Natural killer cell (primary cell): Measurements from ENCODE around the gene OR8A1. TPM values are rescaled to one million over a fixed set of nuclear protein-coding genes. Genes with fewer than 3 reads are reported as not detected.

Source experiments
- ATAC-seq, 3 donors: fragments of 150-1000 bp in 2 of 3; fragments of 200-7000 bp in 1 of 3; cut with Tn5 transposase; 1 replicate in 1 of 3; 2 replicates in 2 of 3; pipeline ENCODE4 v1.10.0; 2021; ENCODE audit warnings: mild to moderate bottlenecking in 2 of 3, moderate library complexity in 2 of 3
- DNase-seq, 2 donors: peaks; one replicate each; pipeline versions ENCODE4 v3.0.0 to v3.0.0-alpha.2; 2013 to 2021; ENCODE audit warnings: mixed read lengths in 1 of 2
- H3K27ac ChIP-seq: one replicate; pipeline ENCODE4 v1.5.1; 2013; ENCODE audit warnings: mild to moderate bottlenecking, low read length
- H3K27me3 ChIP-seq: one replicate; pipeline ENCODE4 v1.6.1; 2013; ENCODE audit warnings: low read length; ENCODE audit not compliant: control insufficient read depth, insufficient read depth
- H3K36me3 ChIP-seq: one replicate; pipeline ENCODE4 v1.6.1; 2013; ENCODE audit warnings: low read length; ENCODE audit not compliant: control insufficient read depth, insufficient read depth
- H3K4me1 ChIP-seq: one replicate; pipeline ENCODE4 v1.6.1; 2013; ENCODE audit warnings: low read length; ENCODE audit not compliant: control insufficient read depth, insufficient read depth
- H3K4me3 ChIP-seq: one replicate; pipeline ENCODE4 v1.5.1; 2013; ENCODE audit warnings: low read length
- H3K9me3 ChIP-seq: one replicate; pipeline ENCODE4 v1.6.1; 2013; ENCODE audit warnings: low read length; ENCODE audit not compliant: control insufficient read depth, insufficient read depth
- H3K27ac Mint-ChIP-seq, 2 donors: one replicate each; pipeline ENCODE4 v1.8.0; 2022; ENCODE audit warnings: mild to moderate bottlenecking in 2 of 2, mixed read lengths in 2 of 2, moderate library complexity in 1 of 2
- H3K27me3 Mint-ChIP-seq, 2 donors: one replicate each; pipeline ENCODE4 v1.8.0; 2022; ENCODE audit warnings: low read depth in 2 of 2, mixed read lengths in 2 of 2
- H3K36me3 Mint-ChIP-seq: one replicate; pipeline ENCODE4 v1.8.0; 2022; ENCODE audit warnings: mixed read lengths
- H3K4me1 Mint-ChIP-seq, 2 donors: one replicate each; pipeline ENCODE4 v1.8.0; 2022; ENCODE audit warnings: mixed read lengths in 2 of 2
- H3K4me3 Mint-ChIP-seq: one replicate; pipeline ENCODE4 v1.8.0; 2022; ENCODE audit warnings: mild to moderate bottlenecking, moderate library complexity, mixed read lengths
- H3K9me3 Mint-ChIP-seq, 2 donors: one replicate each; pipeline ENCODE4 v1.8.0; 2022; ENCODE audit warnings: mixed read lengths in 2 of 2
- CTCF ChIP-seq: fragments of 200-600 bp; IDR thresholded peaks from one replicate; pipeline ENCODE4 v1.8.0; 2022; ENCODE audit warnings: antibody characterized with exemption
- WGBS: methylation state at CpG from one replicate; pipeline ENCODE4 v1.1.7; 2013; ENCODE audit warnings: missing lambda C conversion rate; ENCODE audit not compliant: insufficient coverage; 5-methylcytosine and 5-hydroxymethylcytosine counted together
- intact Hi-C: fragments of 100-400 bp; cut with micrococcal nuclease; formaldehyde crosslinking; loops from one replicate; pipeline ENCODE4 v1.14.2; 2022
- total RNA-seq, 4 donors: library from RNA; stranded (reverse); fragments of 120-200 nt in 1 of 4; gene quantifications; one replicate each; pipeline versions ENCODE4 v1.2.3 to v1.2.4, GENCODE V29; 2013 to 2022

The OR8A1 gene
- total RNA-seq, 3 donors from 2014 or later (not counting 1 experiment from before 2014, with no cell fraction given), result not detected

GRCh38 chr11:124605719-124606118, 35.9 kb downstream of the OR8A1 start:
- Histone ChIP-seq H3K27me3 (no peaks in the 10 kb centered on the region), H3K4me1 (no peaks in the 10 kb centered on the region), H3K36me3 (no peaks in the 10 kb centered on the region), H3K27ac (no peak overlapping the region), H3K4me3 (no peak overlapping the region), H3K9me3 (no peaks in the 10 kb centered on the region)
- no peak for TF ChIP-seq CTCF
- intact Hi-C loops, result no loop called here
- H3K4me1 Mint-ChIP-seq, result no peaks in the 10 kb centered on the region
- H3K27me3 Mint-ChIP-seq, result peaks cover under 1 to 17% of the 10 kb centered on the region in 2 donors
- no peak for ATAC-seq
- DNase-seq, result no peak
- H3K9me3 Mint-ChIP-seq, result no peaks in the 10 kb centered on the region
- no peaks in the 10 kb centered on the region for H3K36me3 Mint-ChIP-seq
- no peak overlapping the region for H3K27ac Mint-ChIP-seq
- 58% methylated on average over 3 of the region's 3 CpGs for WGBS
- no peak overlapping the region for H3K4me3 Mint-ChIP-seq

- DNase-seq (no peak), ATAC-seq (no peak)
- no peak overlapping the region for H3K27ac ChIP-seq
- Mint-ChIP-seq H3K9me3 (no peaks in the 10 kb centered on the region), H3K27ac (no peak overlapping the region), H3K4me1 (no peaks in the 10 kb centered on the region), H3K27me3 (peaks cover 0 to 3% of the 10 kb centered on the region in 2 donors), H3K4me3 (no peak overlapping the region), H3K36me3 (no peaks in the 10 kb centered on the region)
- no peaks in the 10 kb centered on the region for H3K27me3 ChIP-seq
- no peaks in the 10 kb centered on the region for H3K36me3 ChIP-seq
- H3K9me3 ChIP-seq, result no peaks in the 10 kb centered on the region
- no peak for TF ChIP-seq CTCF
- intact Hi-C loops, result no loop called here
- H3K4me1 ChIP-seq, result no peaks in the 10 kb centered on the region
- no peak overlapping the region for H3K4me3 ChIP-seq
These were observed 38.4 kb downstream of the OR8A1 start for GRCh38 chr11:124608147-124608546.

- peaks cover 3 to 9% of the 10 kb centered on the region in 2 donors for H3K27me3 Mint-ChIP-seq
- WGBS, result 81% methylated on average over 2 of the region's 2 CpGs
- H3K4me1 Mint-ChIP-seq, result no peaks in the 10 kb centered on the region
- ATAC-seq (no peak), DNase-seq (no peak)
- no peaks in the 10 kb centered on the region for H3K36me3 Mint-ChIP-seq
- Histone ChIP-seq H3K4me1 (no peaks in the 10 kb centered on the region), H3K4me3 (no peak overlapping the region), H3K27ac (no peak overlapping the region), H3K36me3 (no peaks in the 10 kb centered on the region), H3K9me3 (no peaks in the 10 kb centered on the region), H3K27me3 (no peaks in the 10 kb centered on the region)
- H3K9me3 Mint-ChIP-seq, result no peaks in the 10 kb centered on the region
- no peak for TF ChIP-seq CTCF
- H3K27ac Mint-ChIP-seq, result no peak overlapping the region
- intact Hi-C loops, result no loop called here
- no peak overlapping the region for H3K4me3 Mint-ChIP-seq
These were observed 40.5 kb downstream of the OR8A1 start for GRCh38 chr11:124610295-124610694.

- H3K27me3 Mint-ChIP-seq, result peaks cover 7 to 11% of the 10 kb centered on the region in 2 donors
- Histone ChIP-seq H3K36me3 (no peaks in the 10 kb centered on the region), H3K9me3 (no peaks in the 10 kb centered on the region), H3K4me3 (no peak within 1 kb of the TSS), H3K27me3 (no peaks in the 10 kb centered on the region), H3K27ac (no peak within 1 kb of the TSS), H3K4me1 (no peaks in the 10 kb centered on the region)
- H3K9me3 Mint-ChIP-seq, result no peaks in the 10 kb centered on the region
- no peak within 1 kb of the TSS for H3K4me3 Mint-ChIP-seq
- DNase-seq (no peak), ATAC-seq (no peak)
- 88% methylated on average over 5 of the region's 5 CpGs for WGBS
- no peak for TF ChIP-seq CTCF
- H3K27ac Mint-ChIP-seq, result no peak within 1 kb of the TSS
- intact Hi-C loops, result no loop called here
- no peaks in the 10 kb centered on the region for H3K4me1 Mint-ChIP-seq
- no peaks in the 10 kb centered on the region for H3K36me3 Mint-ChIP-seq
These were observed 41.3 kb downstream of the OR8A1 start, which contains the start of gene PANX3 for GRCh38 chr11:124611064-124611463. PANX3 (plus strand) TSS chr11:124611428; CDS start chr11:124611557, 129 bp downstream.
